Femur (tissue), 1 donor: ENCODE results near the gene DIAPH1.

Experiments used
- DNase-seq: peaks from one replicate; pipeline ENCODE4 v3.0.0-alpha.2; 2017

DIAPH1 gene

DNA sequence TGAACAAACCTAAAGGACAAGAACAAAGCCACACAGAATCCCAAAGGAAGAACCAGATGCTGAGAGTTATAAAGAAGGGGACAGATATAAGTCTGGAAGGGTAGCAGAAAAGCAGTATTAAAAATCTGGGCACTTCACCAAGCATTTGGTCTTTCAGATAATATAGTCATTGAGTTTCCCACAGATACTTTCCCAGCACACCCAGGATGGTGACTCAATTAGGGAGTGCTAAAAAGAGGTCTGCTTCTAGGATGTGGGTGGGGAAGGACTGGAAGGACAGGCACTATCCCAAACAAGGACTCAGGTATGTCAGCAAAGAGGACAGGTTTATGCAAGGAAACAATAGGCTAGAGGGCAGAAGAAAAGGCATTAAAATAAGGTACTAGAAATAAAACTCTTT, 59.3 kb downstream of the DIAPH1 start:
- no peak for DNase-seq

DNA sequence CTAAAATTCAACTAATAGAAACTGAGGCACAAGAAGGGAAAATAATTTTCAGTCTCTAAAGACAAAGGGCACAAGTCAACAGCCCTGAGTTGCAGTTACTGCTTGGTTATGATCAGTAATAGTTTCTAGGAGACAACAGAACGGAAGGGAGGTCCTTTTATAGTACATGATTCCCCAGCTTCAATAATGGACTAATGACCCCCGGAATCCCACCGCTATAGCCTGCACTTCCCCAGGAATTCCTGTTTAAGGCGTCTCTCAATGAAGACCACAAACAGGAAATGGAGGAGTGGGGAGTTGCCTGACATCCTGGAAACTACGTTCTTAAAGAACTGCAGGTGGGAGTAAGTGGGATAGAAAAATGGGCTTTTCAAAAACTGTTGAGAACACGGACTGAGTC, 60.6 kb downstream of the DIAPH1 start:
- DNase-seq: peak; percentile 24

DNA sequence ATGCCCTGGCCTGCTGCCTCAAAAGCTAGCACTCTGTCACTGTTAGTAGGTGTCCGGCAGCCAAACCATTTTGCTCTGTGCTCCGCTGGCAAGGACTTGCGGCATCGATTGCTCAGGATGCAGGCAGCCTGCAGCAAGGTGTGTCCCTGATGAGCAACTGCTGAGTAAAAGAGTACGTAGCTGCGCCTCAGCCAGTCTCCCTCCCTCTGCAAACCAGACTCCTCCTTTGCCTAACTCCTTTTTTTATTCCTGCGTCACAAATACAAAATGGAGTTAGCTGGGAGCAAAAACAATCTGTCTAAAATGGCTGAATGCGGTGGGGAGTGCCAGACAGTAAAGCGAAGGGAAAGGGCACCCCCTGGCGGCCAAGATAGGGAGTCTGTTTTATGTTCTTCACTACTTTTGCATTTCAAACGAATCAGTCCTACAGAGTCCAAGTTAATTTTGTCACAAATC, 61.1 kb downstream of the DIAPH1 start:
- DNase-seq: peak; percentile 93

DNA sequence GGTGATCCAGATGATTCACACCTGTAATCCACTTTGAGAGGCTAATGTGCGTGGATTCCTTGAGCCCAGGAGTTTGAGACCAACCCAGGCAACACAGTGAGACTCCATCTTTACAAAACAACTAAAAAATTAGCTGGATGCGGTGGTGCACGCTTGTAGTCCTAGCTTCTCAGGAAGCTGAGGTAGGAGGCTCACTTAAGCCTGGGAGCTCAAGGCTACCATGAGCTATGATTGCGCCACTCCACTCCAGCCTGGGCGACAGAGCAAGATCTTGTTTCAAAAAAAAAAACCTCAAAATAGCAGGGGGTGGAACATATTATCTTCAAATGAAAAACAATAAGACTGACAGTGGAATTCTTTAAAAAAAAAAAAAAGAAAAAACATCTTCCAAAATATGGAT, 70.9 kb downstream of the DIAPH1 start:
- DNase-seq: no peak

DNA sequence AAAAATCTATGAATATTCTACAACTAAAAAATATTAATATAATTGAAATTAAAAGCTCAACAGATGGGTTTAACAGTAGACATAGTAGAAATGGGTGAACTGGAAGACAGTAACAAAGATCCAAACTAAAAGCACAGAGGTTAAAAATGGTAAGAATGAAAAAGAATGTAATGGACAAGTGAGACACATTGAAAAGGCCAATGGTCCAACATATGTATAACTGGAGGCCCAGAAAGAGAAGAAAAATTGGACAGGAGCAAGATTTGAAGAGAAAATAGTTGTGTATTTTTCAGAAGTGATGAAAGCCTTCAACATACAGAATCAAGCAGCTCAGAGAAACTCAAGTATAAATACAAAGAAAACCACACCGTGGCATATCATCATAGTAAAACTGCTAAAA, 71.3 kb downstream of the DIAPH1 start:
- no peak for DNase-seq

DNA sequence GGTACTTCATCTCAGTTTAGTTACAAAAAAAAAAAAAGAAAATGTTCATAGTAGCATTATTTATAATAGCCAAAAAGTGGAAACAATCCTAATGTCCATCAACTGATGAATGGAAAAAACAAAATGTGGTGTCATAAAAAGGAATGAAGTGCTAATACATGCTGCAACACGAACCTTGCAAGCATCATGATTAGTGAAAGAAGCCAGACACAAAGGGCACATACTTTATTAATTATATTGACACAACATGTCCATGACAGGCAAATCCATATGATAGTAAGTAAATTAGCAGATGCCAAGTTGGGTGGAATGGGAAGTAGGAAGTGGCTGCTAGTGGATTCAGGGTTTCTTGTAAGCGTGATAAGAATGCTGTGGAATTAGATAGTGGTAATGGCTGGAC, 75.7 kb downstream of the DIAPH1 start:
- no peak for DNase-seq

DNA sequence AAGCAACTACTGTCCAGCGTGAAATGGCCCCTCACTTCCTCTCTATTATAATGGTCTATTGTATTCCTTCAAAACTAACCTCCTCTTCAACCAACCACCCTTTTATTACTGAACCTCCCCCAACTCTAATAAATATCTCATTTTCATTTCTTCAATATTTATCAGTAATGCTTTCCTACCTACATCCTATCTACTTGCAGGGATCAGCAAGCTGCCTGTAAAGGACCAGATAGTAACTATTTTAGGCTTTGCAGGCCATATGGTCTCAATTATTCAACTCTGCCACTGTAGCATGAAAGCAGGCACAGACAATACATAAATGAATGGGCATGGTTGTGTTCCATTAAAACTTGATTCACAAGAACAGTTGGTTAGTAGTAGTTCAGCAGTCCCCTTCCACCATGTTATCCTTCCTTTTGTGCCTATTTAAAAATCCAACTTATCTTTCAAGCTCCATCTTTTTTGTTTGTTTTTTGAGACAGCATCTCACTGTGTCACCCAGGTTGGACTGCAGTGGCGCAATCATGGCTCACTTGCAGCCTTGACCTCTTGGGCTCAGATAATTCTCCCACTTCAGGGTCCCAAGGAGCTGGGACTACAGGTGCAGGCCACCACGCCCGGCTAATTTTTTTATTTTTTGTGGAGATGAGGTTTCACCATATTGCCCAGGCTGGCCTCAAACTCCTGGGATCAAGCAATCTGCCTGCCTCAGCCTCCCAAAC, 84.1 kb downstream of the DIAPH1 start:
- no peak for DNase-seq

DNA sequence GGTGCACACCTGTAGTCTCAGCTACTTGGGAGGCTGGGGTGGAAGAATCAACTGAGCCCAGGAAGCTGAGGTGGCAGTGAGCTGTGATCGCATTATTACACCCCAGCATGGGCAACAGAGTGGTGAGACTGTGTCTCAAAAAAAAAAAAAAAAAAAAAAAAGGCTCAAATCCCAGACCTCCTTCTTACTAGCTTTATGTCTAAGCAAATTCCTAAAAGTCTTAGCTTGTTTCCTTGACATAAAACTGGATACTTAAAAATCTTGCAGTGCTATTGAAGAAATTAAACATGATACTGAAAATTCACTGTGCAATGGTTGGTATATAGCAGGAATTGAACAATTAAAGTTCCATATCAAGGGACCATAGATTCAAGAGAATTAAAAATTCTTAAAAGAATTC, 84.9 kb downstream of the DIAPH1 start:
- no peak for DNase-seq

DNA sequence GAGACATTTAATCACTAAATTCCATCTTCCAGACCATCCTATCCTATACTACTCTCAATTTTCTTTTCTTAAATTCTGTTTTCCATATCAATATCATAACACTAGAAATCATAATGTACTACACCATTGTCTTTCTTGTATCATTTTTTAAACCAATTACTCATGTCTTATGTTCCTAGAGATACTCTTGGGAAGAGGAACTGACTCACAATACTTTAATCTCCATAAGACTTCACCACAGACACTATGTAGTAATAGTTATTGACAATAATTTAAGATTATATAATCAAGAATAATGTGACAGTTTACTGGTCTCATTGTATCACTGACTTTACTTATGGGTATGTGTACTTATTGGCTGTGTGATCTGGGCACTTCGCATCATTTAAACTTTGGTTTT, 86.1 kb downstream of the DIAPH1 start:
- no peak for DNase-seq

DNA sequence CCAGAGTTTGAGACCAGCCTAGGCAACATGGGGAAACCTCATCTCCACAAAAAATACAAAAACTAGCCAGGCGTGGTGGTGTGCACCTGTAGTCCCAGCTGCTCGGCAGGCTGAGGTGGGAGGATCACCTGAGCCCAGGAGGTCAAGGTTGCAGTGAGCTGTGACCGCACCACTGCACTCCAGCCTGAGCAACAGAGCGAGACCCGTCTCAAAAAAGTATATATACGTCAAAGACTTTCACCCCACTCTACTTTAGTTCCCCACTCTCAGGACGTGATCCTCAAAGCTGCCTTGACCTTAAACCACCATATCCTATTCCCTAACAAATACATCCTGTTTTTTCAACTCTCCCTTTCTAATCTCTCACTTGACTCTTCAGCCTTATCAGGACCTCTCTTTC, 88.9 kb downstream of the DIAPH1 start:
- no peak for DNase-seq

DNA sequence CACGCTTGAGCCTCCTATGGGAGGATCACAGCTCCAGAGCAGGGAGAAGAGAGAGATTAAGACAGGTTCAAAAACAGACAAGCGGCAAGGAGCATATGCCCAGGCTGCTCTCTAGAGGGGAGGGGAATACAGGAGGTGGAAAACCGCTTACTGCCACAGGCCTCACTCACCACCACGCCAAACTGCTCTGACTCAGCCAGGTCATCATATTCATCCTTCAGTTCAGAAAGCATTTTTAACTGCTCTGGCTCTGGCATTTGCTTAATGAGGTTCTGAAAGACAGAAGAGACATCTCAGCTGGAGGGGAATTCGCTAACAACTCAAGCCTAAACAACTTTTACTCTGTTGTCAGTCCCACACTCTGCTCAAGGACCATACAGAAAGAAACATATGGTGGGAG, 89.8 kb downstream of the DIAPH1 start:
- peak; percentile 63 for DNase-seq

DNA sequence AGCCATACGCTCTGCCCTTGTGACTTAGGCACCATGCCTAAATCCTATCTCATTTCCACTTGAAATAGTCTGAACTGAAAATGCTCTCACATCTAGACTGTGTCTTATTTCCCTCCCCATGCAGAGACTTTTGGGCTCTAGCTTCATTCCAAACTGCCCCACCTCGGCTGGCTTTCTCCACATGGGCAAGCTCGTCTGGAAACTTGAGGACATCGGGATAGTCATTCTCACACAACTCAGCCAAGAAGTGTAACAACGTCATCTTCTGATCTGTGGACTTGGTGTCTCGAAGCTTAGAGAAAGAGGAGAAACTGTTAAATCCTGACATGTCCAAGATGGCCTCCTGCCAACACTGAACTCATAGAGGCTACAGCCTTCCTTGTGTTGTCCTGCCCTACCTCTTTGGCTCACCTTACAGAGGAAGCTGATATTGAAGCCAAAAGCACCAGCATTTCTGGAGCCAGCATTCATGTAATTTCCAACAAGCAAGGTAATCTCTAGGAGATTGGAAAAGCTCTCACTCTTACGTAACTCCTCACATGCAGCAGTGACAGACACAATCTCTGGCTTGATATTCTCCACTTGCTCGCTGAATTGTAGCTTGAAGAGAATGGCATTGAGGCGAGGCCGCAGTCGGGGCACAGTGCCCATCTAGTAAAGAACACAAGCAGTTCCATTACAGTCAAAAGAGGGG, 90.4 kb downstream of the DIAPH1 start:
- peak; percentile 86 for DNase-seq

DNA sequence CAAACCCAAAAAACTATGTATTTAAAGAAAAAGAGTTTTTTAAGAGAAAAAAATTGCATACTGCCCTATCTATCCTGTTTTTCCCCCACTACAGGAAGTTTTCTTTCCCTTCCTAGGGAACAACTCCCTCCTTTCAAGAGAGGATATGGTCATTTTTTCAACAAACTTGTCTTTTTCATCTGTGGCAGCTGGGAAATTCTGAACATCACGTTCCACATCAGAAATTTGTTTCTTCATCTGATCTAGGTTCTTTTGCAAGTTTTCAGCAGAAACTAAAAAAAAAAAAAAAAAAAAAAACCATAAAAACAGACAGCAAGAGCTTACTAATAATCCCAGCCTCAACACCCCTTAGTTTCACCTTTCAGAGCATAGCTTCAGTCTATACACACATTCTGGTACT, 91.4 kb downstream of the DIAPH1 start:
- DNase-seq: no peak

DNA sequence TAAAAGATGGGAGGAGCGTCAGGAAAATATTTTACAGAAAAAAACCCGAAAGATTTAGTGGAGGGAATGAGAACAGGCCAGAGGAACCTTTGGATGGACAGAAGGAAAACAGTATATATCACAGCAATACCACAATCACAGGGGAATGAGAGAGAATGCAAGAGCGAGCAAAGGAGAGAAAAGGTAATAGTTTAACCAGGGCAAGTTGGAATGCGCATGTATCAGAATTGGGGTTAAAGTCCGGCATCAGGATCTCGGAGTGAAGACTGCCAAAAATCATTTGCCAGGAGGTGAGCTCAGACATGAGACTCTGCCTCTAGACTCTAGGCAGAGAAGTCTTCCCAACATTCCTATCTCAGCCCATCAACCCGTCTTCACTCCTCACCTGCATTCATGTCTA, 93.1 kb downstream of the DIAPH1 start:
- DNase-seq: no peak

DNA sequence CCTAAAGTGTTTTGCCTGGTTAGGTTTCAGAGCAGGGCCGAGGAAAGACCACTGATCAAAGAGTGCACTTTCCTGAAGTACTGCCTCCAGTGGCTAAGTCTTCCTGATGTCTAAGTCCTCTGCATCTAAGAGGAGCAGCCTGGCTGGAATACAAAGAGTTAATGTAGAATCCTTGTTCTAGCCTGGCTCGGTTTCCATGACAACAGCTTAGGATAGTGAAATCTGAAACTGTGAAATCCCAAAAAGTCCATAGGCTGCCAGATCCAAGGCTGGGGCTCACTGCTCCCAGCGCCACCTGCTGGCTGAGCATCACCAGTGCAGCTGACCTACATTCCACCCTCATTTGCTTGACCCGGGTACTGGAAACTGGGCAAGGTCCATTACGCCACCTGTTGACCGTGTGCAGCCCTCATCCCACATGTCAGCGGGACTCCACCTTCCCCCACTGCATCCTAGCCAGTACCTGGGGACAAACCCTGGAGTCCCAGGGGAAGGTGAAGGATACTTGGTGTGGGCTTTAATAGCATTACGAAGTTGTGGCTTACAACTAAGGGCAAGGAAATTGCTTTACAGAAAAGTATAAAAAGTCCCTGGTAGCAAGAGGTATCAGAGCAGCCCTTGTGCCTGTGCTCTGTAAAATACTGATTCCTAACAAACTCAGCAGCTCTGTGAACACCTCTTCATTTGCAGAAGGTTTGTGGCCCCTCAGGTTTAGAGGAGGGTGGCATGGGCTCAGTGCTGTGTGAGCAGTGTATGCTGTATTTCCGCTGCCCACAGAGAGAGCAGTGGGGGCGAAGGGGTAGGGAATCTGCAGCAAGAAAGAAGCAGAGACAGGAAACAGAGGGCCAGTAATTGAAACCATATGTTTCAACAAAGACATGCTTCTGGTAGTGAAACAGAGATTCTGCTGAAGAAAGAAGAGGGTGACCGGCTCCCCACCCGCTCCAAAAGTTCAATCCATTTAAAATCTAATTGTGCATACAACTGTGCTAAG, 93.9 kb downstream of the DIAPH1 start:
- peak; percentile 95 for DNase-seq

DNA sequence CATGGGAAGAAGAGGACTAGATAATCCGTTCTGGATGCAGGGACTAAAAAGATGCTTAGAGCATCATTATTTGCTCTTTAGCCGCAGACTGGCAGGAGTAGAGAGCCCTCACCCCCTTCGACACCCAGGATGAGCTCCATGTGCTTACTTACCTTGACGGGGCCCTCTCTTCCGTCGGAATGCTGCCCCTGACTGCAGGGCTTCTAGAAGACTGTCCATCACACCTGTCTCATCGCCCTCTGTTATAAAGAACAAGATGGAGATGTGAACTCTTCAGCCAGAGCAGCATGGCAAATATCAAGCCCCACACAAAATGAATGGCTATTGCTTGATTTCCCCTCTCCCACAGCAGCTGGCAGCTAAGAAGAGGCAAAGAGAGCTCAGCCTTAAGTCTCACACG, 94.8 kb downstream of the DIAPH1 start:
- DNase-seq: no peak

DNA sequence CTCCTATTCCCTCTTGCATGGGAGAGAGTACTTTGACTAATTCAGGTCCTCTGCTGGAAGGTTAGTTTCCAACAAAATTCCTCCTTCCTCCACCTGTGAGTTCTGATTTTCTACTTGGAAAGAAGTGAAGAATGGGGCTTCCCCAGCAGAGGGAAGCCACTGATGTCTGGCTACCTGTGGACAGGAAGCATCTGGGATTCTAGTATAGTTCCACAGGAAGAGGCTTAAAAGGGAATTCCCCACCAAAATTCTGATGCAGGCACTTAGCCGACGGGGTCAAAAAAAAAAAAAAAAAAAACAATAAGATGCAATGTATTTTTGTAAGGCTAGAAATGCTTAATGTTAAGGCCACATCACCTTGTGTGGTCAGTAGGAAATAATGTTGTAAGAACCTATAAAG, 96.5 kb downstream of the DIAPH1 start:
- no peak for DNase-seq

DNA sequence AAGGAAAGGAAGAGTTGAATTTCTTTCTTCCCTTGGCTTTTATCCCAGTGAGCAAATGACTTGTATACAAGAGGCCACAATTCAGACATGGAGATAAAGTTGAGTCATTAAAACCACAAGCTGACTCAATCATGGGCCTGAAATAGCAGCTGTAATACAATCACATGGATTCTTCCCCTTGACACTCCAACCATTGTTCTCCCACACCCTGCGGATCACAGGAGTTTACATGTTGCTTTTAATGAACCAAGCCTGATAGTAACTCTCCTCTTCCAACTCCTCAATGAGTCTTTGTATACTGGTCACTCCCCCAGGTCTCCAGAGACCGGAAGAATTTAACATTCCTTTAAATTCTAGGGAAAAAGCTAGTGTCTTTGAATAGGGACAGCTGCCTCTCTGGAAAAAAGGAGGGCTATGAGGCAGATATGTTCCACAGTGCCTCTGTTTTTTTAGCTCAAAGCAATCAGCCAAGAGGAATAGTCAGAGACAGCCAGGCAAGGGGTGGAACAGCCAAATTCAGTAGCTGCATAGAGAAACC, 97.5 kb downstream of the DIAPH1 start:
- DNase-seq: peak; percentile 74

DNA sequence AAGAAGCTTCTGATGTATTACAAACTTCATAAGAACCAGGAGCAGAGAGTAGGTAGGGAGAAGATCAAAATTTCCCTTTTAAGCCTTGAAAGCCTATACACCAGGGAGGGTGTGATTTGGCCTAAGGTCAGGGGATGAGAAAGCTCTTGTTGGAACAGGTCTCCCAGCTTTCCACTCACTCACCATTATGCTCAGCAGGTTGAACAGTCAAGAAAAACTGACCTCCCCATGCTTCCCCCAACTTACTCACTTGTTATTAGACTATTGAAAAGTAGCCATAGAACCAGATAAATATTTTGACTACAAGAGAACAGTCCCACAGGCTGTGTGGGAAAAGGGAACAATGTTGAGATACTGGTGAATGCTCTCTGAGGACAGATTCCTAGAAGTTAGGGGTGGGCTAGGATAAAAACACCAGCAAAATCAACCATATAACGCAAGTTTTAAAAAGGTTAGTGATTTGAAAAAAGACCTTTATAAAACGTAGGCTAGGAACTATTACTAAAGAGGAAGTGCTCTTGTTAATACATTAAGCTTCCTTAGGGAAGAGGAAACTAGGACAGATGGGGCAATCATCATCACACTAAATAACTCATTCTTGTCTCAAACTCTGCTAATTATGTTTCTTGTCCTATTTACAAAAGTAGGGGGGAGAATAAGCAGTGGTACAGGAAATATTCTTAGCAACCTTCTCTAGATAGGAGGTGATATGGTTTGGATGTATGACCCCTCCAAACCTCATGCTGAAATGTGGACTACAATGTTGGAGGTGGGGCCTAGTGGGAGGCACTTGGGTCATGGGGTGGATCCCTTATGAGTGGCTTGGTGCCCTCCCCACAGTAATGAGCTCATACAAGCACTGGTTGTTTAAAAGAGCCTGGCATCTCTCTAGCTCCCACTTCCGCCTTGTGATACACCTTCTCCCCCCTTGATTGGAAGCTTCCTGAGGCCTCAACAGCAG, 98.9 kb downstream of the DIAPH1 start:
- DNase-seq: no peak

DNA sequence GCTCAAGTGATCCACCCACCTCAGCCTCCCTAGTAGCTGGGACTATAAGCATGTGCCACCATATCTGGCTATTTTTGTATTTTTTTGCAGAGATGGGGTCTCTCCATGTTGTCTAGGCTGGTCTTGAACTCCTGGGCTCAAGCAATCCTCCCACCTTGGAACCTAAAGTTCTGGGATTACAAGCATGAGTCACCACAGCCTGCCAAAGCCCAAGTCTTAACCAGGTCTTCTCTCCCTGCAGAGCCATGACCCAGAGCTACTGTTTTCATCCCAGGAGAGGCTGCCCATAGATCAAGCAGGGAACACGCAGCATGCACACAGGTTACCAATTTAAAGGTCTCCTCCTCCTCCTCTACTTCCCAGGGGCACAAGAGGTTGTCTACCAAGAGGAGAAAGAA, 100.2 kb downstream of the DIAPH1 start:
- no peak for DNase-seq

DNA sequence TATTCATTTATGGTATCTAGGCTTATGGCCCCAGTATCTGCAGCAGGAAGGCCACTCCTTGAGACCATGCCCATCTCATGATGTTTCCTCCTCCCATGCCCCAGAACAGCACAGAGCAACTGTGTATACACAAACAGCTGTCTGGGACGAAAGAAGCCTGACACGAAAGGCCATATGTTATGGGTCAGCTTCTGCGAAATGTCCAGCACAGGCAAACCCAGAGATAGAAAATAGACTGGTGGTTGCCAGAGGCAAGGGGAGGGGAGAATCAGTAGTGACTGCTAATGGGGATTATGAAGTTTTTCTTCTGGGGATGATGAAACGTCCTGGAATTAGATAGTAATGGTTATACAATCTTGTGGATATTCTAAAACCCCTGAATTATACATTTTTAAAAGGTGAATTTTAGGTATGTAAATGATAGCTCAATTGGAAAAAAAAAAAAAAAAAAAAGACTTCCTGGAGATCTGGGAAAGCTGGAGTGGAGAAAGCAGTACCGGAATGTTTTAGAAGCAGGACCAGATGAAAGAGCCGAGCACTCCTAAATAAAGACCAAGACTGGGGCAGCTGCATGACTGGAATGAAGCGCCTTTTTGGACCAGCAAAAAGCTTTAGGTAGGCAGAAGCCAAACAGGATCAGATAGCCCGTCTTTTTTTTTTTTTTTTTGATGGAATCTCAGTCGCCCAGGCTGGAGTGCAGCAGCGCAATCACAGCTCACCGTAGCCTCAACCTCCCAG, 100.8 kb downstream of the DIAPH1 start:
- DNase-seq: no peak
